ENCODE results near the gene KCNC1.

KCNC1 gene

GRCh38 chr11:17760102-17761029 is 25.8 kb downstream of the KCNC1 start:
- DNase-seq = no peak

GRCh38 chr11:17762309-17762974 is 27.9 kb downstream of the KCNC1 start:
- DNase-seq = no peak

- DNase-seq = no peak
Measured at GRCh38 chr11:17763244-17763643, 28.7 kb downstream of the KCNC1 start.

- no peak for DNase-seq
Measured at GRCh38 chr11:17763703-17764102, 29.1 kb downstream of the KCNC1 start.

GRCh38 chr11:17764446-17765218 is 30.1 kb downstream of the KCNC1 start:
- no peak for DNase-seq

GRCh38 chr11:17765356-17766072 is 30.9 kb downstream of the KCNC1 start:
- no peak for DNase-seq

GRCh38 chr11:17766073-17766359 is 31.4 kb downstream of the KCNC1 start:
- no peak for DNase-seq

- no peak for DNase-seq
Measured at GRCh38 chr11:17766590-17766989, 32.0 kb downstream of the KCNC1 start.

- DNase-seq = no peak
Measured at GRCh38 chr11:17767301-17767885, 32.8 kb downstream of the KCNC1 start.

- no peak for DNase-seq
Measured at GRCh38 chr11:17767914-17768313, 33.3 kb downstream of the KCNC1 start.

GRCh38 chr11:17768547-17768946 is 34.0 kb downstream of the KCNC1 start:
- no peak for DNase-seq

- no peak for DNase-seq
Measured at GRCh38 chr11:17769218-17769617, 34.6 kb downstream of the KCNC1 start.

GRCh38 chr11:17770048-17770652 is 35.6 kb downstream of the KCNC1 start:
- DNase-seq = no peak

- no peak for DNase-seq
Measured at GRCh38 chr11:17770917-17771316, 36.3 kb downstream of the KCNC1 start.

GRCh38 chr11:17771415-17771814 is 36.8 kb downstream of the KCNC1 start:
- no peak for DNase-seq

GRCh38 chr11:17771841-17772401 is 37.3 kb downstream of the KCNC1 start:
- no peak for DNase-seq

GRCh38 chr11:17772704-17773600 is 38.4 kb downstream of the KCNC1 start:
- no peak for DNase-seq

- DNase-seq = no peak
Measured at GRCh38 chr11:17773674-17774073, 39.1 kb downstream of the KCNC1 start.

GRCh38 chr11:17774232-17775034 is 39.9 kb downstream of the KCNC1 start:
- DNase-seq = no peak

GRCh38 chr11:17775035-17775348 is 40.4 kb downstream of the KCNC1 start:
- DNase-seq = no peak
